ENCODE data around the gene ATG4A. TPM values are rescaled to one million over a fixed set of nuclear protein-coding genes. Genes with fewer than 3 reads are reported as not detected.

ATG4A gene
- total and polyA plus RNA-seq, 9 of the 15 experiments (the other 6 are each of a cell fraction or from before 2014, with no cell fraction given) = 7.3 to 24.5 (median 16.6) TPM

DNA sequence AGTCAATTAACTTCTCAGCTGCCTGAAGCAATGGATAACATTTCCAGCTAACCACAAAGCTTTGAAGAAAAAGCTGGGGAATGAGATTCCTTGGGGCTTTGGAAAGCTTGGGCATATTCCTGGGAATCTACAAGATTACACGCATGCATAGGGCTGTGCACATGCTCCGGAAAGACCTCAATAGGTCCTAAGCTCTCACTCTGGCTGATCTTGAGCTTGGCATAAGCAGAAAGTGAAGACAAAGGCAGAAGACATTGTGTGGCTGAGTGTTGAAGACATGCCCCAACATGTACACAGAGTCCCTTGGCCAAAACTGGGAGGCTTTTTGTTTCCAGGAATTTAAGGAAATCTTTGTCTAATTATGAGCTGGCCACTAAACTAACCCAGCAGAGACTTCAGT, 31.2 kb downstream of the ATG4A start:
- Histone ChIP-seq H3K4me2 (ENCODE audit: insufficient read depth, low read length) (no peak overlapping the region), H3K27ac (ENCODE audit: extremely low read depth, low read depth, low read length) (no peak overlapping the region), H3K9ac (ENCODE audit: insufficient read depth in 1 of 2, low read depth in 2 of 2, low read length in 2 of 2) (no peak overlapping the region), H4K20me1 (replicated peaks; ENCODE audit: control insufficient read depth, insufficient read depth, low read length) (no peaks in the 10 kb centered on the region; the same call in 1 of the 2 replicates), H2AFZ (ENCODE audit: low read depth, low read length) (no peak overlapping the region), H3K4me1 (replicated peaks in 1 of 2; ENCODE audit: control insufficient read depth in 2 of 2, insufficient read depth in 2 of 2, low read length in 2 of 2) (no peaks in the 10 kb centered on the region; a peak in 1 of 5 replicates), H3K4me3 (no peak overlapping the region), H3K36me3 (ENCODE audit: control insufficient read depth, insufficient read depth, low read length) (no peaks in the 10 kb centered on the region), H3K27me3 (ENCODE audit: control insufficient read depth in 2 of 2, insufficient read depth in 2 of 2, low read length in 2 of 2) (no peaks in the 10 kb centered on the region), H3K9me3 (replicated peaks; ENCODE audit: control insufficient read depth, insufficient read depth, low read depth, low read length) (no peaks in the 10 kb centered on the region), H3K79me2 (ENCODE audit: control insufficient read depth, insufficient read depth, low read length) (no peaks in the 10 kb centered on the region), H3K9me1 (ENCODE audit: control insufficient read depth, insufficient read depth, low read length) (no peaks in the 10 kb centered on the region)
- ATAC-seq (no peak), FAIRE-seq (no peak), DNase-seq (ENCODE audit: extremely low read depth in 1 of 4, low spot score in 3 of 4) (no peak)
- POLR2A ChIA-PET = interaction anchor here (0.9 to 1.8 kb wide), 3 partner anchors 11 to 32 kb away, joined by 4 to 8 read pairs (median 6); partner anchors contain the start of genes ATG4A and PSMD10
- TF ChIP-seq, protein P1, sequence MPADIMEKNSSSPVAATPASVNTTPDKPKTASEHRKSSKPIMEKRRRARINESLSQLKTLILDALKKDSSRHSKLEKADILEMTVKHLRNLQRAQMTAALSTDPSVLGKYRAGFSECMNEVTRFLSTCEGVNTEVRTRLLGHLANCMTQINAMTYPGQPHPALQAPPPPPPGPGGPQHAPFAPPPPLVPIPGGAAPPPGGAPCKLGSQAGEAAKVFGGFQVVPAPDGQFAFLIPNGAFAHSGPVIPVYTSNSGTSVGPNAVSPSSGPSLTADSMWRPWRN (IDR thresholded peaks at IDR 0.05; ENCODE audit: low read depth) = no peak
- TF ChIP-seq TBP (optimal IDR thresholded peaks at IDR 0.05; ENCODE audit: low read depth, low read length) (no peak), RB1 (IDR thresholded peaks at IDR 0.05; ENCODE audit: low read depth) (no peak), RBBP5 (IDR thresholded peaks at IDR 0.05; ENCODE audit: borderline replicate concordance, insufficient read depth, low read length, poor library complexity, severe bottlenecking) (no peak), RBM14 (IDR thresholded peaks at IDR 0.05; ENCODE audit: borderline replicate concordance, insufficient read depth, low read depth, low read length) (no peak), SRSF1 (IDR thresholded peaks at IDR 0.05; ENCODE audit: low read depth, low read length) (no peak), YY1 (IDR thresholded peaks at IDR 0.05; ENCODE audit: borderline replicate concordance in 1 of 3, control insufficient read depth in 1 of 3, extremely low read depth in 1 of 3, insufficient read depth in 3 of 3, insufficient read length in 1 of 3, insufficient replicate concordance in 2 of 3, low read depth in 1 of 3, low read length in 2 of 3) (no peak), EP400 (IDR thresholded peaks at IDR 0.05) (no peak)
- TF ChIP-seq, protein P2, sequence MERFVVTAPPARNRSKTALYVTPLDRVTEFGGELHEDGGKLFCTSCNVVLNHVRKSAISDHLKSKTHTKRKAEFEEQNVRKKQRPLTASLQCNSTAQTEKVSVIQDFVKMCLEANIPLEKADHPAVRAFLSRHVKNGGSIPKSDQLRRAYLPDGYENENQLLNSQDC (CRISPR knock-in tag; IDR thresholded peaks at IDR 0.05) = no peak
- intact Hi-C loops (cut with micrococcal nuclease) = no loop called here
- WGBS (ENCODE audit: insufficient coverage, low coverage, missing lambda C conversion rate) = 57% methylated on average over 2 of the region's 2 CpGs
- in situ Hi-C loops (cut with MboI) = no loop called here
- no TSS peak for BruUV-seq (replicated peaks)
- CTCF ChIA-PET (ENCODE audit: low intra/inter-chr PET ratio) = no interaction called here

Measured in K562 (cell line).